Panc1 (cell line): ENCODE results near the gene KDM4B.

Experiments
- POLR2AphosphoS5 ChIP-seq: IDR thresholded peaks from 2 replicates; pipeline ENCODE4 v1.6.1; 2012; ENCODE audit warnings: mild to moderate bottlenecking, low read depth, low read length, moderate library complexity
- TCF7L2 ChIP-seq: IDR thresholded peaks from 2 replicates; pipeline ENCODE4 v1.6.1; 2011; ENCODE audit warnings: mild to moderate bottlenecking, low read depth, low read length, inconsistent platforms
- TF ChIP-seq, protein P1 (sequence below): fragments of 450-650 bp; IDR thresholded peaks from 2 replicates; pipeline ENCODE4 v1.5.1; 2017; ENCODE audit warnings: mild to moderate bottlenecking
- TF ChIP-seq, protein P2 (sequence below), 2 experiments: IDR thresholded peaks; 2 replicates each; pipeline ENCODE4 v1.6.1; 2011 to 2012; ENCODE audit warnings: low read depth in 2 of 2, control low read depth in 1 of 2, low read length in 1 of 2, mild to moderate bottlenecking in 1 of 2, moderate library complexity in 1 of 2; ENCODE audit not compliant: insufficient read depth in 1 of 2

- TF ChIP-seq, protein P1, sequence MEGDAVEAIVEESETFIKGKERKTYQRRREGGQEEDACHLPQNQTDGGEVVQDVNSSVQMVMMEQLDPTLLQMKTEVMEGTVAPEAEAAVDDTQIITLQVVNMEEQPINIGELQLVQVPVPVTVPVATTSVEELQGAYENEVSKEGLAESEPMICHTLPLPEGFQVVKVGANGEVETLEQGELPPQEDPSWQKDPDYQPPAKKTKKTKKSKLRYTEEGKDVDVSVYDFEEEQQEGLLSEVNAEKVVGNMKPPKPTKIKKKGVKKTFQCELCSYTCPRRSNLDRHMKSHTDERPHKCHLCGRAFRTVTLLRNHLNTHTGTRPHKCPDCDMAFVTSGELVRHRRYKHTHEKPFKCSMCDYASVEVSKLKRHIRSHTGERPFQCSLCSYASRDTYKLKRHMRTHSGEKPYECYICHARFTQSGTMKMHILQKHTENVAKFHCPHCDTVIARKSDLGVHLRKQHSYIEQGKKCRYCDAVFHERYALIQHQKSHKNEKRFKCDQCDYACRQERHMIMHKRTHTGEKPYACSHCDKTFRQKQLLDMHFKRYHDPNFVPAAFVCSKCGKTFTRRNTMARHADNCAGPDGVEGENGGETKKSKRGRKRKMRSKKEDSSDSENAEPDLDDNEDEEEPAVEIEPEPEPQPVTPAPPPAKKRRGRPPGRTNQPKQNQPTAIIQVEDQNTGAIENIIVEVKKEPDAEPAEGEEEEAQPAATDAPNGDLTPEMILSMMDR, result no peak
- TF ChIP-seq, protein P2, sequence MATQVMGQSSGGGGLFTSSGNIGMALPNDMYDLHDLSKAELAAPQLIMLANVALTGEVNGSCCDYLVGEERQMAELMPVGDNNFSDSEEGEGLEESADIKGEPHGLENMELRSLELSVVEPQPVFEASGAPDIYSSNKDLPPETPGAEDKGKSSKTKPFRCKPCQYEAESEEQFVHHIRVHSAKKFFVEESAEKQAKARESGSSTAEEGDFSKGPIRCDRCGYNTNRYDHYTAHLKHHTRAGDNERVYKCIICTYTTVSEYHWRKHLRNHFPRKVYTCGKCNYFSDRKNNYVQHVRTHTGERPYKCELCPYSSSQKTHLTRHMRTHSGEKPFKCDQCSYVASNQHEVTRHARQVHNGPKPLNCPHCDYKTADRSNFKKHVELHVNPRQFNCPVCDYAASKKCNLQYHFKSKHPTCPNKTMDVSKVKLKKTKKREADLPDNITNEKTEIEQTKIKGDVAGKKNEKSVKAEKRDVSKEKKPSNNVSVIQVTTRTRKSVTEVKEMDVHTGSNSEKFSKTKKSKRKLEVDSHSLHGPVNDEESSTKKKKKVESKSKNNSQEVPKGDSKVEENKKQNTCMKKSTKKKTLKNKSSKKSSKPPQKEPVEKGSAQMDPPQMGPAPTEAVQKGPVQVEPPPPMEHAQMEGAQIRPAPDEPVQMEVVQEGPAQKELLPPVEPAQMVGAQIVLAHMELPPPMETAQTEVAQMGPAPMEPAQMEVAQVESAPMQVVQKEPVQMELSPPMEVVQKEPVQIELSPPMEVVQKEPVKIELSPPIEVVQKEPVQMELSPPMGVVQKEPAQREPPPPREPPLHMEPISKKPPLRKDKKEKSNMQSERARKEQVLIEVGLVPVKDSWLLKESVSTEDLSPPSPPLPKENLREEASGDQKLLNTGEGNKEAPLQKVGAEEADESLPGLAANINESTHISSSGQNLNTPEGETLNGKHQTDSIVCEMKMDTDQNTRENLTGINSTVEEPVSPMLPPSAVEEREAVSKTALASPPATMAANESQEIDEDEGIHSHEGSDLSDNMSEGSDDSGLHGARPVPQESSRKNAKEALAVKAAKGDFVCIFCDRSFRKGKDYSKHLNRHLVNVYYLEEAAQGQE (IDR thresholded peaks at IDR 0.05; ENCODE audit: insufficient read depth in 1 of 2, low read depth in 2 of 2, low read length in 1 of 2), result no peak
- TF ChIP-seq POLR2AphosphoS5 (no peak), TCF7L2 (no peak)
These were observed 3.9 kb upstream of the KDM4B start for GRCh38 chr19:4965061-4965460.
